GM18870 (cell line): ENCODE results near the gene RBBP8.

Experiments
- ATAC-seq: cut with Tn5 transposase; IDR thresholded peaks from one replicate; pipeline ENCODE4 v1.9.1; 2021; ENCODE audit warnings: moderate library complexity; ENCODE audit not compliant: unreplicated experiment

The RBBP8 gene

DNA sequence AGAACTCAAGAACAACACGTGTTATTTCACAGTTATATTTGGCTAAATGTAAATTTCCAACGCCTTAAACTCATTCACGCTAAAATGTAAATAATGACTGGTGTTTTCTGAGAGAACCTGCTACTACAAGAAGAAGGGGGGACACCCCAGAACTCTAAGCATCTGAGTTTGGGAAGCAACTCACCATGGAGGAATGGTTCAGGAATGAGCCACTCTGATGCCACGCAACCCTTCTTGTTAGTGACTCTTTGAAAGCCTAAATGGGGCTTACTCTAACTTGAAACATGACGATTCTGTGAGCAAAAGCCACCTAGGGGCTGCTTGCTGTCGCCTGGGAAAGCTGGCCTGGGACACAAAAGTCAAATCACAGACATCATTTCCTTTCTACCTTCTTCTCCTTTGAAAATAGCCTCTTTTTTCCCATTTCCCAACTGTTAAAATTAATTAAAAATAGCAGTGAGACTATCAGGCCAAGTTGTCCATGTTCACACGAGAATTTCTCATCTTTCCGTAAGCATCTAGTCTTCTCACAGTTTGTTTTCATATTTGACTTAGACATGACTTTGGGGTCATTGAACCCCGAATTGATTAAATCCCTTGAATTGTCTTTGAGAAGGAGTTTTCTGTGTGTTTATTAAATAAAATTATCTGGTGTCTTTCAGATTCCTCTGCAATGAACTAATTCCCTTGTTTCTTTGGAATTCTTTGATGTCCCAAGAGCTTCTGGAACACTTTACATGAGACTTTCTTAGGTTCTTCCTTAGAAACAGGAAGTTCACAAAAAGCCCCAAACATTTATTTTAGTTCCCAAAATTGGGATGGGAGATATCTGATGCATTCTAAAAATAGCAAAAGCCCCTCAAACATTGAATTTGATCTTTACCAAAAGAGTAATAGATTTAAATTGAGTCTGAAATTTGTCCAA, 126.7 kb downstream of the RBBP8 start:
- no peak for ATAC-seq

DNA sequence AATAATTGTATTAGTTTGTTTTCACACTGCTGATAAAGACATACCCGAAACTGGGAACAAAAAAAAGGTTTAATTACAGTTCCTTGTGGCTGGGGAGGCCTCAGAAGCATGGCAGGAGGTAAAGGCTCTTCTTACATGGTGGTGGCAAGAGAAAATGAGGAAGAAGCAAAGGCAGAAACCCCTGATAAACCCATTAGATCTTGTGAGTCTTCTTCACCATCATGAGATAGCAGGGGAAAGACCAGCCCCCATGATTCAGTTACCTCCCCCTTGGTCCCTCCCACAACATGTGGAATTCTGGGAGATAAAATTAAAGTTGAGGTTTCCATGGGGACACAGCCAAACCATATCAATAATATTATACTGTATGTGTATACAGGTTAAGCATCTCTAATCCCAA, 128.9 kb downstream of the RBBP8 start:
- ATAC-seq, result no peak

DNA sequence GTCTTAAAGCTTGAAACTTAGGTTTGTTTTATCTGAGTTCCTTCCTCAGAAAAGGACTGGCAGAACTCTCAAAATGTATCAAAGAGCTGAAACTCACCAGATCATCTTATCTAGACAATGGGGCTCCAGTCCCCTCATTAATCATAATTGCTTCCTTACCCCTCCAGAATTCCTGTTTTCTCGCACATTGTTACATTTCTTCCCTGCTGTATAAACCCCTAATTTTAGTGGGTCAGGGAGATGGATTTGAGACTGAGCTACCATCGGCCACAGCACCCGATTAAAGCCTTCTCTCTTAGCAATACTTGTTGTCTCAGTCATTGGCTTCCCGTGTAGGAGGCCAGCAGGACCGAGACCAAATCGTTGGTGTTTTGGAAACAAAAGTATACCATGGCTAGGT, 130.4 kb downstream of the RBBP8 start:
- no peak for ATAC-seq

DNA sequence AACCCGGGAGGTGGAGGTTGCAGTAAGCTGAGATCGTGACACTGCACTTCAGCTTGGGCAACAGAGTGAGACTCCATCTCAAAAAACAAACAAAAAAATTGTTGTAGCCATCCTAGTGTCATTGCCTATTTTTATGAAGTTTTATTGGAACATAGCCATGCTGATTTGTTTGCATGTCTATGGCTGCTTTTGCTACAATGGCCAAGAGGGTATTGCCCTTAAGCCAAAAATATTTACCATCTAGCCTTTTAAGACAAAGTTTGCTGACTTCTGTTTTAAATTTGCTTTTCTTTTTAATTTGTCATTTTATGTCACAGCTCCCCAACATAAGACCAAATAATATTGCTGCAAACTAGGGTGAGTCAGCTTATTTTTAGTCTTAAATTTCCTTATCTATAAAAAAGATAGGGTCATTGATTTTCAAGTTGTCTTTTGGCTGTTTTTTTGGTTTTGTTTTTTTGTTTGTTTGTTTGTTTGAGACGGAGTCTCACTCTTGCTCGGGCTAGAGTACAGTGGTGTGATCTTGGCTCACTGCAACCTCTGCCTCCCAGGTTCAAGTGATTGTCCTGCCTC, 132.2 kb downstream of the RBBP8 start:
- no peak for ATAC-seq

DNA sequence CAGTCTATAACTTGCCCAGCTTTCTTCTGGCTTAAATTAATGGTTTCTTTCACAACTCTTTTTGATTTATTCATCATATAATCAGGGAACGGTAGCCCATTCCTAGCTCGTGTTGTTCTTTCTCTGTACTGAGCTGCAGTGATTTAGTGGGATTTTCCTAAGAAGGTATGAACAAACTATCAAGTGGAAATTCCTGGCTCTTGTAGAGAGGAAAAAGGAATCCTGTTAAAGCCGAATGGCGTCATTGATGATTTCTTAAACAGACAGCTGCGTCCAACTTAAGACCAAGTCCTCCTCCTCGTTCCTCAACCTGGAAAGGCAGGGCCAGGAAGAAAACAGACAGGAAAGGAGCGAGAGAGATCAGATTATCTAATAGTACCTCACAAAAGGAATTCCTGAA, 132.9 kb downstream of the RBBP8 start:
- ATAC-seq, result no peak

DNA sequence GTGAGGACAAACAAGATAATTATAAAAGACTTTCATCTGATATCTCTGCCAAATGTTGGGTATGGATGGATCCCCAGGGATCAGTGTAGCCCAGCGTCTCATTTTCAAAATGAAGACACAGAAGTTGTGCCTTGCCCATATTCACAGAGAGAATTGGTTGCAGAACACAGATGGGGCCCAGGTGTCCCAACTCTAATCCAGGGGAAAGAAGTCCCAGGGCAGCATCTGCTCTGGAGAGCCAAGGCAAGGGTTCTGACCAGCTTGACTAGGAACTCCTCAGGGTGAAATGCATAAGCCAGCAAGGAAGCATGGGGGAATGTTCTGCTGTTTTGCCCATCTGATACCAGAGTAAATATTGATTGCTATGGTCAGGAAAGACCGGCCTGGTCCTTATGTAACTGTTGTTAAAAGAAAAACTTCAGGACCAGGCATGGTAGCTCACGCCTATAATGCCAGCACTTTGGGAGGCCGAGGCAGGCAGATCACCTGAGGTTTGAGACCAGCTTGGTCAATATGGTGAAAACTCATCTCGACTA, 133.4 kb downstream of the RBBP8 start:
- no peak for ATAC-seq

DNA sequence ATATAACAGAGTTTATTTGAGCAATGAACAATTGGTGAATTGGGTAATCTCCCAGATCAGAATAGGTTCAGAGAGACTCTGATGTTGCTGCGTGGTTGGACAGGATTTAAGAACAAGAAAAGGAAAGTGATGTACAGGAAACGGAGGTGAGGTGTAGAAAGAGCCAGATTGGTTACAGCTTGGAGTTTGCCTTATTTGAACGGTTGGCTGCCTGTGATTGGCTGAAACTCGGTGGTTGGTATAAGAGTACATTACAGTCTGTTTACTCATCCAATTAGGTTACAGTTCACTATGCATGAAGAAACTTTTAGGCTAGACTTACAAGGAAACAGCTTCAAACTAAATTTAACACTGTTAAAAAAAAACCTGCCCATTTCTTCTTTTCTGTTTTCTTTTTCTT, 134.1 kb downstream of the RBBP8 start:
- ATAC-seq, result no peak

DNA sequence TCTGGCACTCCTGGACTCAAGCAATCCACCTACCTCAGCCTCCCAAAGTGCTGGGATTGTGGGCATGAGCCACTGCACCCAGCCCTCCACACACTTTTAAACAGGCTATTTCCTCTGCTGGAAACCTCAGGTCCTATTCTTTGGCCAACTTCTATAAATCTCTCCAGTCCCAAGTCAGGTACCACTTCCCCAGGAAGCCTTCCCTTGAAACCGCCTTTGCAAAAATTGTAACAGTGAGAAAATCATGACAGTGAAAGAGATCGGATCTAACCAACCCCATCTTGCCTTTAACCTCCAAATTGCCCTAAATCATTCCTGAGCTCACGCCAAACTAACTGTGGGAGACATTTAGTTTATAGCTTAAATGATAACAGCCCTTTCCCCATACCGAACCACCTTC, 134.9 kb downstream of the RBBP8 start:
- ATAC-seq, result no peak

DNA sequence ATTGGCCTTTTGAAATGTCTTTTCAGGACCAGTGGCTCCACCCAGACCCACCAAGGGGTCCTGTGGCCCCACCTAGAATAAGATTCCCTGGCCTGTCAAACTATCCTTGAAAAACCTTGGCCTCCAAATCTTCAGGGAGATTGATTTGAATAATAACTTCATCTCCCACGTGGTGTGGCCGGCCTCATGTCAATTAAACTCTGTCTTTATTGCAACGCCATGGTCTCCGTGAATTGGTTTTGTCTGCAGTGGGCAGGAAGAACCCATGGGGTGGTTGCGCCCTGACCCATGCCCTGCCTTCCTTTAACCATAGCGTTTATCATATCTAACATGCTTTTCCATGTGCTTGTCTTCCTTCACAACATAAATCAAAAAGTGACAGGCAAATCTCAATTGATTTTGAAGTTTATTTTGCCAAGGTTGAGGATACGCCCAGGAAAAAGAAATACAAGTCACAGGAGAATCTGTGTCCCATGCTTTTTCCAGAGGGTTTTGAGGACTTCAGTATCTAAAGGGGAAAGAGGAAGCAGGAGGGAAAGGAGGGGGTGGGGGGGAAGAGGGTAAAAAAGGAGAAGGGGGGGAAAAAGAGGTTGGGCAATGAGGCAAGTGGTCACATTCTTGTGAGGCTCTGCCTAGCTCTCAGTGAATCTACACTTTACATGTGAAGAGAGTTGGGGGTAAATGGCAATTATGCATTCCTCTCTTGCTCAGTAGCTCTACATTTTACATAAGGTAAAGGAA, 135.6 kb downstream of the RBBP8 start:
- ATAC-seq, result no peak

DNA sequence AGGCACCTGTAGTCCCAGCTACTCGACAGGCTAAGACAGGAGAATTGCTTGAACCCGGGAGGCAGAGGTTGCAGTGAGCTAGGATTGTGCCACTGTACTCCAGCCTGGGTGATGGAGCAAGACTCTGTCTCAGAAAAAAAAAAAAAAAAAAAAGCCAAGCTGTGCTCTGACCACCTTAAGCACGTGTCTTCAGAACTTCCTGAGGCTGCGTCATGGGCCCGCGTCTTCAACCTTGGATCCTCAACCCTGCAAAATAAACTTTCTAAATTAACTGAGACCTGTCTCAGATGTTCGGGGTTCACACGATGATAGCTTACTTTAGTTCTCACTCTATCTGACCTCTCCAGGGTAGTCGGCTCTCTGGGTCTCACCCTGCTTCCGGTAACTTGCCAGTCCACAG, 136.4 kb downstream of the RBBP8 start:
- ATAC-seq, result no peak

DNA sequence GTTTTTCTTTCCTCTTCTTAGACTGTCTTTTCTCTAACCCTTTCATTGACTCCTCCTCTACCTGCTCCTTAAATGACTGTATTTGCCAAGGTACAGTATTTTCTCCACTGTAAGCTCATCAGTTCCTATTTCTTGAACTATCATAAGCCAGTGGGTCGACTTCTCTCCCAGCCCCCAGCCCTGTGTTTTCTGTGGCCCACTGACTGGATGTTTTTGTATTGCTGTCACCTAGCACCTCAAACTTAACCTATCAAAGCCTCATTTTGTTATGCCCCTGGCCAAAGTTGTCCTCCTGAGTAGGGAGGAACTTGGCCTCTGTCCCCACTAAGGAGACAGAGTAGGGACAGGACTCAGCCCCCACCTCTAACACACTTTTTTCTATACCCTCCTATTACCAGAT, 136.8 kb downstream of the RBBP8 start:
- no peak for ATAC-seq

DNA sequence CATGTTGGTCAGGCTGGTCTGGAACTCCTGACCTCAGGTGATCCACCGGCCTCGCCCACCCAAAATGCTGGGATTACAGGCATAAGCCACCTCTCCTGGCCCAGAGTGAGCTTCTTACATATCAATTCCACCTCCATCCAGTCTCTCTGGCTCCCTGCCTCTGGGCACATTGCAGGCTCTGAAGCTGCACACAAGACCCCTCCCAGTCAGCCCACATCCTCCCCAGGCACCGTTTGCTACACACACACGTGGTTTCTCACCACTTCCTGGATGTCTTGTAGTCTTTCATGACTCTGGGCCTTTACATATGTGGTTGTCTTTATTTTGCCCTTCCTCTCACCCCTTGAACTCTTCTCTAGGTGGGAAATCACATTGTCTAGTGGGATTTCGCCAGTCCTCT, 138.2 kb downstream of the RBBP8 start:
- ATAC-seq, result peak; percentile 88

DNA sequence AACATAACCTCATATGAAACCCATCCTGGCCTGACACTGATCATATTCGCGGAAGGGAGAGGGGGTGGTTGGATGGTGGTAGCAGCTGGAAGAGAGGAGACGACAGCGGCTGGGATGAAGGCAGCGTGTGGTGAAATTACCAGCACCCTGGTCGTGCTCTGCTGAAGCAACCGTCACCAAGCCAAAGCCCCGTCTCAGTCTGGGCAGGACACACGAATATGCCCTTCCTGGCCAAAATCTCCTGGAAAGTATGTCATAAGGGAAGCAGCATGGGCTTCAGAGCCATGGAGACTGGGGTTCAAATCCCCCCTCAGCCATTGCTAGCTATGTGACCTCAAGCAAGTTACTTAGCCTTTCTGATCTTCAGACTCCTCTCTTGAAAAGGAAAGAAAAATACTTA, 139.0 kb downstream of the RBBP8 start:
- ATAC-seq, result no peak

DNA sequence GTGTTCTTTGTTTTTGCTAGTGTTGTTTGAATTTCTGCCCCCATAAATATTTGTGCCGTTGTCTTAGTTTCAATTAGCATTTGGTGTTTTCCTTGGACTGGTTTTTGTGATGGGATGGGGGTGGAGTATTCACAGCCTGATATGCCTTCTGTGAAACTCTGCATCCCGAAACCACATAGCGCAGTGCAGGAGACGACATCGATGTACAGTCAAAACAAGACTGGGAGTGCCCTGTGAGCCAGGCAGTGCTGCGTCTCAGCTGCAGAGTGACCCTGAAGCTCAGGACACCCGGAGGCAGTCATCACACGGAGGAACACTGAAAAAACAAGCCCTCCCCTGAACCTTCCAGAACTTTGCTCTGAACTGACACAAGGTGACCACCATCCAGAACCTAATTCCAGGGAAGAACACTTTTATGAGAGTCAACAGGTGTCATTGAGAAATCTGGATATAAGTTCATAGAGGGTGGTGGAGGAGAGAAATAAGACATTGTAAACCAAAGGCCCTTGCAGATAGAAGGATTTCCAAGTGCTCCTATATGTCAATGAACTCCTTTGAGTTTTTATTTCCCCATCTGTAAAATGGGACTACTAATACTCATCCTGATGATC, 141.0 kb downstream of the RBBP8 start:
- ATAC-seq, result no peak
